HFFc6 (cell line): ENCODE data around the gene CTNNA3. TPM values are rescaled to one million over a fixed set of nuclear protein-coding genes. Genes with fewer than 3 reads are reported as not detected.
"Not testable (repeated sequence)": the region's sequence is repeated elsewhere in the genome, so short reads cannot be mapped to it uniquely, and the experiment has no call there.

Experiments used
- DNase-seq: peaks from one replicate; pipeline ENCODE4 v3.0.0-alpha.2; 2018
- H3K27ac Mint-ChIP-seq: 2 replicates; pipeline ENCODE4 v1.8.0; 2020; ENCODE audit warnings: mild to moderate bottlenecking, mixed read lengths
- H3K27me3 Mint-ChIP-seq: 2 replicates; pipeline ENCODE4 v1.8.0; 2021; ENCODE audit warnings: mild to moderate bottlenecking, moderate library complexity, mixed read lengths; ENCODE audit not compliant: insufficient read depth
- H3K36me3 Mint-ChIP-seq: 2 replicates; pipeline ENCODE4 v1.8.0; 2021; ENCODE audit warnings: low read depth, mixed read lengths
- H3K4me1 Mint-ChIP-seq: 2 replicates; pipeline ENCODE4 v1.8.0; 2020; ENCODE audit warnings: low read depth, mixed read lengths
- H3K4me3 Mint-ChIP-seq: 2 replicates; pipeline ENCODE4 v1.8.0; 2020; ENCODE audit warnings: mild to moderate bottlenecking, moderate library complexity, mixed read lengths
- H3K9me3 Mint-ChIP-seq: 2 replicates; pipeline ENCODE4 v1.8.0; 2020; ENCODE audit warnings: mild to moderate bottlenecking, mixed read lengths
- CTCF ChIP-seq: fragments of 200-600 bp; sonication (generic); IDR thresholded peaks from 2 replicates; pipeline ENCODE4 v1.5.0; 2021; ENCODE audit warnings: antibody characterized with exemption, mild to moderate bottlenecking
- total RNA-seq, 6 experiments: library from RNA; stranded (reverse); fragmentation: NEBNext Ultra II Directional; extraction: Animal tissue kit (Norgen Biotek cat#: 25700); gene quantifications; 2 replicates in 1 of 6; 3 replicates in 5 of 6; pipeline ENCODE4 v1.2.3, GENCODE V29; 2021

CTNNA3 gene
- total RNA-seq, 6 experiments from 2014 or later = not detected

DNA sequence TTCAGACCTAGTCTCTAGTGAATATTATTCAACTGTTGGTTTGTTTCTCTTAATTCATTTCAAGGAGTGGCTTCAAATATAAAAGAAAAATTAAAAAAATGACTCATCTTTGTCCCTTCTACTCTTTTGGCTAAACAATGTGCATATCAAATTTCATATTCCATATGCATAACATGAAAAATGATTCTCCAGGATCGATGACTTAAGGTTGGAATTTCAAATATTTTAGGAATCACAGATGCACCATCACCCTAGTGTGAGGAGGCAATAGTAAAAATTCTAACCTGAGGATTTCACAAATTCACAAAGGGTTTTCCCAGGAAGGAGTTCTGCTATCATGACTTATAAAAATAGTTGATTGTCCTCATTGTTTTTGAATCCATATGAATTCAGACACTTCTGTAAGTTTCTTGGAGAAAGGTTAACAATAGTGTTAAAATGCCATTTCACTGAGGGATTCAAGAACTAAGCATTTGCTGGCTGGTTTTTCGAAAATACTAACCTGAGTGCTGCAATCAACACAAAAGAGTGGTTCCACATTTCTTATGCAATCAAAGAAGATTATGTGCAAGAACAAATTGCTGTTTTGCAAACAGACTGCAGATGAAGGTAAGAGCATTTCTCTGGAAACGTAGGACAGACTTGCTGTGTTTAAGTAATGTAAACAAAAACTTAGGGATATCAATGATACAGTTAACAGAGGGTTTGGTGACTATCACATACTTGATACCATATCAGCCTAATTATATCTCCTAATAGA is 1317.7 kb downstream of the CTNNA3 start:
- no peak overlapping the region for H3K4me3 Mint-ChIP-seq
- no peaks in the 10 kb centered on the region for H3K27me3 Mint-ChIP-seq
- H3K27ac Mint-ChIP-seq = no peak overlapping the region
- no peaks in the 10 kb centered on the region for H3K36me3 Mint-ChIP-seq
- no peak for TF ChIP-seq CTCF
- peaks cover 22% of the 10 kb centered on the region for H3K9me3 Mint-ChIP-seq
- no peak for DNase-seq
- no peaks in the 10 kb centered on the region for H3K4me1 Mint-ChIP-seq

GRCh38 chr10:66368146-66368545 is 1327.8 kb downstream of the CTNNA3 start:
- H3K4me3 Mint-ChIP-seq = no peak overlapping the region
- DNase-seq = no peak
- no peak overlapping the region for H3K27ac Mint-ChIP-seq
- peaks cover 26% of the 10 kb centered on the region for H3K9me3 Mint-ChIP-seq
- TF ChIP-seq CTCF = no peak
- H3K4me1 Mint-ChIP-seq = no peaks in the 10 kb centered on the region
- H3K27me3 Mint-ChIP-seq = no peaks in the 10 kb centered on the region; the same call in 1 of the 2 replicates
- H3K36me3 Mint-ChIP-seq = no peaks in the 10 kb centered on the region

GRCh38 chr10:66366163-66366562 is 1329.8 kb downstream of the CTNNA3 start:
- peaks cover 19% of the 10 kb centered on the region for H3K9me3 Mint-ChIP-seq
- no peak overlapping the region for H3K4me3 Mint-ChIP-seq
- no peaks in the 10 kb centered on the region for H3K36me3 Mint-ChIP-seq
- no peaks in the 10 kb centered on the region for H3K27me3 Mint-ChIP-seq
- no peak for TF ChIP-seq CTCF
- DNase-seq = no peak
- H3K4me1 Mint-ChIP-seq = no peaks in the 10 kb centered on the region
- H3K27ac Mint-ChIP-seq = no peak overlapping the region

GRCh38 chr10:66365686-66366085 is 1330.3 kb downstream of the CTNNA3 start:
- no peaks in the 10 kb centered on the region for H3K4me1 Mint-ChIP-seq
- no peak for TF ChIP-seq CTCF

GRCh38 chr10:66362522-66362921 is 1333.5 kb downstream of the CTNNA3 start:
- peaks cover 33% of the 10 kb centered on the region for H3K9me3 Mint-ChIP-seq
- no peaks in the 10 kb centered on the region for H3K4me1 Mint-ChIP-seq
- no peaks in the 10 kb centered on the region for H3K36me3 Mint-ChIP-seq
- no peak for DNase-seq
- TF ChIP-seq CTCF = no peak
- no peaks in the 10 kb centered on the region for H3K27me3 Mint-ChIP-seq
- H3K4me3 Mint-ChIP-seq = no peak overlapping the region
- H3K27ac Mint-ChIP-seq = no peak overlapping the region

More at GRCh38 chr10:66365686-66366085, 1330.3 kb downstream of the CTNNA3 start:
- no peak for DNase-seq
- no peaks in the 10 kb centered on the region for H3K36me3 Mint-ChIP-seq
- H3K9me3 Mint-ChIP-seq = peaks cover 21% of the 10 kb centered on the region
- no peak overlapping the region for H3K27ac Mint-ChIP-seq
- no peaks in the 10 kb centered on the region for H3K27me3 Mint-ChIP-seq
- H3K4me3 Mint-ChIP-seq = no peak overlapping the region

DNA sequence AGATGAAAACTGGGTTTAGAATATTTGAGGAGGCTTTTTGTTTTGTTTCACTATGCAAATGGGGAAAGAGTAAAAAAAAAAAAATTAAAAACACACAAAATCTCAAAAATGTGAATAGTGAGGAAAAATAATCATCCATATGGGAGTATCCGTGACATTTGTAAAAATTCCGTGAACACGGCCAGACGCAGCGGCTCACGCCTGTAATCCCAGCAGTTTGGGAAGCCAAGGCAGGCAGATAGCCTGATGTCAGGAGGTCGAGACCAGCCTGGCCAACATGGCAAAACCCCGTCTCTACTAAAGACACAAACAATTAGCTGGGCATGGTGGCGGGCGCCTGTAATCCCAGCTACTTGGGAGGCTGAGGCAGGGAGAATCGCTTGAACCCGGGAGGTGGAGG is 1342.2 kb downstream of the CTNNA3 start:
- peaks cover 50% of the 10 kb centered on the region for H3K9me3 Mint-ChIP-seq
- H3K4me3 Mint-ChIP-seq, H3K36me3 Mint-ChIP-seq, H3K27ac Mint-ChIP-seq, H3K27me3 Mint-ChIP-seq, DNase-seq, H3K4me1 Mint-ChIP-seq: not testable (repeated sequence)
